Measurements from ENCODE around the gene OR6C68.
"Not testable (repeated sequence)": the region's sequence is repeated elsewhere in the genome, so short reads cannot be mapped to it uniquely, and the experiment has no call there.

Gene OR6C68

GRCh38 chr12:55479136-55479535 lies 13.0 kb upstream of the OR6C68 start:
- H3K9me3 ChIP-seq (ENCODE audit: control insufficient read depth, low read length); H3K27me3 ChIP-seq (replicated peaks; ENCODE audit: control insufficient read depth, insufficient read depth, low read length, poor library complexity, severe bottlenecking); H3K36me3 ChIP-seq (ENCODE audit: control insufficient read depth, insufficient read depth, low read length); DNase-seq; H3K4me3 ChIP-seq (ENCODE audit: insufficient read depth, low read depth, low read length, poor library complexity, severe bottlenecking); H3K4me1 ChIP-seq (ENCODE audit: control insufficient read depth, insufficient read depth, low read length, poor library complexity, severe bottlenecking); H3K27ac ChIP-seq (ENCODE audit: insufficient read depth, low read length, poor library complexity, severe bottlenecking): not testable (repeated sequence)

GRCh38 chr12:55484284-55484683 lies 7.9 kb upstream of the OR6C68 start:
- H3K27ac ChIP-seq (ENCODE audit: insufficient read depth, low read length, poor library complexity, severe bottlenecking); H3K36me3 ChIP-seq (ENCODE audit: control insufficient read depth, insufficient read depth, low read length); H3K4me1 ChIP-seq (ENCODE audit: control insufficient read depth, insufficient read depth, low read length, poor library complexity, severe bottlenecking); DNase-seq; H3K27me3 ChIP-seq (replicated peaks; ENCODE audit: control insufficient read depth, insufficient read depth, low read length, poor library complexity, severe bottlenecking); H3K4me3 ChIP-seq (ENCODE audit: insufficient read depth, low read depth, low read length, poor library complexity, severe bottlenecking); H3K9me3 ChIP-seq (ENCODE audit: control insufficient read depth, low read length): not testable (repeated sequence)

- DNase-seq, result no peak
- H3K27ac ChIP-seq (ENCODE audit: insufficient read depth, low read length, poor library complexity, severe bottlenecking), result no peak overlapping the region
- H3K36me3 ChIP-seq (ENCODE audit: control insufficient read depth, insufficient read depth, low read length), result no peaks in the 10 kb centered on the region
- H3K4me1 ChIP-seq (ENCODE audit: control insufficient read depth, insufficient read depth, low read length, poor library complexity, severe bottlenecking), result no peaks in the 10 kb centered on the region
- H3K27me3 ChIP-seq (replicated peaks; ENCODE audit: control insufficient read depth, insufficient read depth, low read length, poor library complexity, severe bottlenecking), result no peaks in the 10 kb centered on the region
- no peaks in the 10 kb centered on the region for H3K9me3 ChIP-seq (ENCODE audit: control insufficient read depth, low read length)
- no peak overlapping the region for H3K4me3 ChIP-seq (ENCODE audit: insufficient read depth, low read depth, low read length, poor library complexity, severe bottlenecking)
Observed at GRCh38 chr12:55495490-55495889, 3.3 kb downstream of the OR6C68 start.

GRCh38 chr12:55499231-55499630 lies 7.1 kb downstream of the OR6C68 start:
- DNase-seq, result no peak
- Histone ChIP-seq H3K27me3 (replicated peaks; ENCODE audit: control insufficient read depth, insufficient read depth, low read length, poor library complexity, severe bottlenecking) (no peaks in the 10 kb centered on the region), H3K36me3 (ENCODE audit: control insufficient read depth, insufficient read depth, low read length) (no peaks in the 10 kb centered on the region), H3K9me3 (ENCODE audit: control insufficient read depth, low read length) (no peaks in the 10 kb centered on the region), H3K4me3 (ENCODE audit: insufficient read depth, low read depth, low read length, poor library complexity, severe bottlenecking) (no peak overlapping the region), H3K4me1 (ENCODE audit: control insufficient read depth, insufficient read depth, low read length, poor library complexity, severe bottlenecking) (no peaks in the 10 kb centered on the region), H3K27ac (ENCODE audit: insufficient read depth, low read length, poor library complexity, severe bottlenecking) (no peak overlapping the region)

- Histone ChIP-seq H3K36me3 (ENCODE audit: control insufficient read depth, insufficient read depth, low read length) (no peaks in the 10 kb centered on the region), H3K9me3 (ENCODE audit: control insufficient read depth, low read length) (no peaks in the 10 kb centered on the region), H3K4me3 (ENCODE audit: insufficient read depth, low read depth, low read length, poor library complexity, severe bottlenecking) (no peak overlapping the region), H3K4me1 (ENCODE audit: control insufficient read depth, insufficient read depth, low read length, poor library complexity, severe bottlenecking) (no peaks in the 10 kb centered on the region), H3K27me3 (replicated peaks; ENCODE audit: control insufficient read depth, insufficient read depth, low read length, poor library complexity, severe bottlenecking) (no peaks in the 10 kb centered on the region), H3K27ac (ENCODE audit: insufficient read depth, low read length, poor library complexity, severe bottlenecking) (no peak overlapping the region)
- DNase-seq, result no peak
Observed at GRCh38 chr12:55499810-55500252, 7.7 kb downstream of the OR6C68 start.

- H3K36me3 ChIP-seq (ENCODE audit: control insufficient read depth, insufficient read depth, low read length), result no peaks in the 10 kb centered on the region
- DNase-seq, result no peak
- no peaks in the 10 kb centered on the region for H3K27me3 ChIP-seq (replicated peaks; ENCODE audit: control insufficient read depth, insufficient read depth, low read length, poor library complexity, severe bottlenecking)
- no peaks in the 10 kb centered on the region for H3K4me1 ChIP-seq (ENCODE audit: control insufficient read depth, insufficient read depth, low read length, poor library complexity, severe bottlenecking)
- H3K27ac ChIP-seq (ENCODE audit: insufficient read depth, low read length, poor library complexity, severe bottlenecking), result no peak overlapping the region
- H3K9me3 ChIP-seq (ENCODE audit: control insufficient read depth, low read length), result no peaks in the 10 kb centered on the region
- no peak overlapping the region for H3K4me3 ChIP-seq (ENCODE audit: insufficient read depth, low read depth, low read length, poor library complexity, severe bottlenecking)
Observed at GRCh38 chr12:55501601-55502000, 9.4 kb downstream of the OR6C68 start.

GRCh38 chr12:55515696-55516095 lies 23.5 kb downstream of the OR6C68 start:
- Histone ChIP-seq H3K9me3 (ENCODE audit: control insufficient read depth, low read length) (no peaks in the 10 kb centered on the region), H3K27ac (ENCODE audit: insufficient read depth, low read length, poor library complexity, severe bottlenecking) (no peak overlapping the region), H3K36me3 (ENCODE audit: control insufficient read depth, insufficient read depth, low read length) (no peaks in the 10 kb centered on the region), H3K27me3 (replicated peaks; ENCODE audit: control insufficient read depth, insufficient read depth, low read length, poor library complexity, severe bottlenecking) (no peaks in the 10 kb centered on the region), H3K4me1 (ENCODE audit: control insufficient read depth, insufficient read depth, low read length, poor library complexity, severe bottlenecking) (no peaks in the 10 kb centered on the region), H3K4me3 (ENCODE audit: insufficient read depth, low read depth, low read length, poor library complexity, severe bottlenecking) (no peak overlapping the region)
- no peak for DNase-seq

GRCh38 chr12:55516391-55516790 lies 24.2 kb downstream of the OR6C68 start:
- H3K9me3 ChIP-seq (ENCODE audit: control insufficient read depth, low read length), result no peaks in the 10 kb centered on the region
- H3K36me3 ChIP-seq (ENCODE audit: control insufficient read depth, insufficient read depth, low read length), result no peaks in the 10 kb centered on the region
- H3K4me3 ChIP-seq (ENCODE audit: insufficient read depth, low read depth, low read length, poor library complexity, severe bottlenecking), result no peak overlapping the region
- H3K27ac ChIP-seq (ENCODE audit: insufficient read depth, low read length, poor library complexity, severe bottlenecking), result no peak overlapping the region
- DNase-seq, result no peak
- H3K4me1 ChIP-seq (ENCODE audit: control insufficient read depth, insufficient read depth, low read length, poor library complexity, severe bottlenecking), result no peaks in the 10 kb centered on the region
- H3K27me3 ChIP-seq (replicated peaks; ENCODE audit: control insufficient read depth, insufficient read depth, low read length, poor library complexity, severe bottlenecking), result no peaks in the 10 kb centered on the region
